Stimulated activated CD8-positive, alpha-beta memory T cell treated with anti-CD3 and anti-CD28 coated beads, Interleukin-7, amount 100 ng/mL, for 48 hours (primary cell): Measurements from ENCODE around the gene YIPF6.
A peak's percentile ranks its signal among the peaks of the same experiment; 100 is the strongest.
"Not testable (repeated sequence)": the region's sequence is repeated elsewhere in the genome, so short reads cannot be mapped to it uniquely, and the experiment has no call there.

Experiments
- DNase-seq, 2 donors: peaks; one replicate each; pipeline ENCODE4 v3.0.0-alpha.2; 2020; ENCODE audit warnings: low read depth in 1 of 2; ENCODE audit errors: extremely low read depth in 1 of 2

The YIPF6 gene

DNA sequence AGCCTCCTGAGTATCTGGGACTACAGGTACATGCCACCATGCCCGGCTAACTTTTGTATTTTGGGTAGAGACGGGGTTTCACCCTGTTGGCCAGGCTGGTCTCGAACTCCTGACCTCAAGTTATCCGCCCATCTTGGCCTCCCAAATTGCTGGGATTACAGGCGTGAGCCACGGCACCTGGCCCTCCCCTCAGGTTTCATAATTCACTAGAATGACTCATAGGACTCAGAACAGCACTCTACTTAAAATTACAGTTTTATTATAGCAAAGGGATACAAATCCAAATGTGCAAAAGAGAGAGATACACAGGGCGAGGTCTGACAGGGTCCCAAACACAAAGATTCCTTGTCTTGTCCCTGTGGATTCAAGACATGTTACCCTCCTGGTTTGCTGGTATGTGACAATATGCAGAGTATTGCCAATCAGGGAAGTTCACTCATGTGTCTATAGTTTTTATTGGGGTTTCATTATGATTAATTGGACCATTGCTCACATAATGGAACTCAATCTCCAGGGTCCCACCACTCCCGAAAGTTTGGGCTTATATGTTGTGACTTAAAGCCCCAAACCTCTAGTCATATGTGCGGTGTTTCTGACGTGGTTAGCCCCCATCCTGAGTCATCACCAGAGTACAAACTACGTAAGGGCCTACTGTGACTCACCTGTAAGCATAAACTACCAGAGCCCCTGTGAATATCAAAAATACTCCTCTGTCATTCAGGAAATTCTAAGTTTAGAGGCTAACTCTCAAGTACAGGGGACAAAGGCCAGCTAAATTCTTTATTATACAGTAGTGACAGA is 5.2 kb downstream of the YIPF6 start:
- peak; percentile 29 to 68 for DNase-seq

DNA sequence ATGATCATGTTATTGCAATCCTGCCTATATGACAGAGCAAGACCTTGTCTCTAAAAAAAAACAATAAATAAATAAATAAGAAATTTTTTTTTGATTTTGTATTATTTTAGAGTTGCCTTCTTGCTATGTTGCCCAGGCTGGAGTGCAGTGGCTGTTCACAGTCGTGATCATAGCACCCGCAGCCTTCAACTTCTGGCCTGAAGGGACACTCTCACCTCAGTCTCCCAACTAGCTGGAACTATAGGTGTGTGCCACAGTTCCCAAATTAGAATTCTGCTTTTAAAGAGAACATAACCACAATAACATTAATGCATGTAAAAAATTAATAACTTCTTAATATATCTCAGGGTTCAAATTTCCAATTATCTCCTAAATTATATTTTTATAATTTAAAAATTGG is 7.8 kb downstream of the YIPF6 start:
- no peak for DNase-seq

DNA sequence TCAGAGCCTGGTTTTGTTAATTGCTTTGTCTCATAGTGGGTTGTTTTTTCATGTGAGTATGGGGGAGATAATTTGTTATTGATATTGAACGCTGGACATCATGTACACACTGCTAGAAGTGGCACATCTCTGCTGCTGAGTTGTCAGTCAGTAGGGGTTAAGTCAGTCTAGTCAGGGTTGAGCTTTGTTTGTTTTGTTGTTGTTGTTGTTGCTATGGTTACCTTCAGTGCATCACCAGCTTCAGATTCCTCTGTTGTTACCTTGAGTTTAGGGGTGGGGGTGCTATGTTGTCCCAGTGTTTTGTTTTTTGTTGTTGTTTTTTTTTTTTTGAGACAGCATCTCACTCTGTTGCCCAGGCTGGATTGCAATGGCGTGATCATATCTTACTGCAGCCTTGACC is 9.9 kb downstream of the YIPF6 start:
- no peak for DNase-seq

DNA sequence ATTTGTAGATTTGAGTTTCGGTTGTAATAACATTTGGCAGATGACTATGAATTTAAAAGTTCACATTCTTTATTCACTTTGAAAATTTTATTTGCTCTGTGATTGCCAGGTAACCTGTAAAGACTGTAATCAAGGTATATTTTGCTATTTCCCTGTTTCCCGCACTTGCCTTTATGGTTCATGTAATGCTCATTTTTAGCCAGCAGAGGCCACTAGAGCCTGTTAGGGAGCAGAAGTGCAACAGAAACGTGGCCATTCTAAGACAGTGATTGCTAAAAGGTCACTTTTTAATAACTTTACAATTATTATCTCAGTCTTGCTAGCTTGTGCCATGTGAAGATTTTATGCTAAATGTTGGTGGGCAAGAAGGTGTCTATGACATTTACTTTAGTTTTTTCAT is 12.4 kb downstream of the YIPF6 start:
- no peak for DNase-seq

DNA sequence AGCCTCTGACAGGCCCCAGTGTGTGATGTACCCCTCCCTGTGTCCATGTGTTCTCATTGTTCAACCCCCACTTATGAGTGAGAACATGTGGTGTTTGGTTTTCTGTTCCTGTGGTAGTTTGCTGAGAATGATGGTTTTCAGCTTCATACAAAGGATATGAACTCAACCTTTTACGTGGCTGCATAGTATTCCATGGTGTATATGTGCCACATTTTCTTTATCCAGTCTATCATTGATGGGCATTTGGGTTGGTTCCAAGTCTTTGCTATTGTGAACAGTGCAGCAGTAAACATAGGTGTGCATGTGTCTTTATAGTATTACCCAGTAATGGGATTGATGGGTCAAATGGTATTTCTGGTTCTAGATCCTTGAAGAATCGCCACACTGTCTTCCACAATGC is 25.8 kb downstream of the YIPF6 start:
- not testable (repeated sequence) for DNase-seq

DNA sequence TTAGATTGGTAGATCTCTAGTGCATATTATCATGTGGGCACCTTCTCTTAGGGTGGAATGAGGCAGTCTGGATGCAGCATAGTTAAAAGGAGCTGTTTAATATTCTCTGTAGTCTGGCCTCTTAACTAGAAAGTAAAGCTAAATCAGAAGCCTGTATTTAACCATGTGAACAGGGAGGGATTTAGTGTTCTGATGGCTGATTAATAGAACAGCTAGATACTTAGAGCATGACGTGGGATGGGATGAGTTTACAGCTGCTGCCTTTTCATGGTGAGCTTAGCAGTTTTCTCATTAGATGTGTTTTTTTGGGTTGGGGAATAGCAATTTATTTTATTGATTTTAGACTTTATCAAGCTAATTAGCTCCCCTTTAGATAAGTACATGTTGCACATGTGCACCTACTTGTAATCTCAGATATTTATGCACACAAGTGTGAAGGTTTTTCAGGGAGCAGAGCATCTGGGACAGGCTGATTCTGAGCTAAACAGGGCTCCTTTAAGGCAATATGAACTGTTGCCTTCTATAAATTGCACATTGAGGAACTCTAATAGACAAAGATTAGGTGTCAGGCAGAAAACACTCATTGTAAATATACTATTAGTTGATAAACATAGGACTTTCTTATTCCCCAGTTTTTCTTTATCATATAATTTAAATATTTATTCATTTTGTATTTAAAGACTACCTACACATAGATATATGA is 34.1 kb downstream of the YIPF6 start:
- DNase-seq = no peak

DNA sequence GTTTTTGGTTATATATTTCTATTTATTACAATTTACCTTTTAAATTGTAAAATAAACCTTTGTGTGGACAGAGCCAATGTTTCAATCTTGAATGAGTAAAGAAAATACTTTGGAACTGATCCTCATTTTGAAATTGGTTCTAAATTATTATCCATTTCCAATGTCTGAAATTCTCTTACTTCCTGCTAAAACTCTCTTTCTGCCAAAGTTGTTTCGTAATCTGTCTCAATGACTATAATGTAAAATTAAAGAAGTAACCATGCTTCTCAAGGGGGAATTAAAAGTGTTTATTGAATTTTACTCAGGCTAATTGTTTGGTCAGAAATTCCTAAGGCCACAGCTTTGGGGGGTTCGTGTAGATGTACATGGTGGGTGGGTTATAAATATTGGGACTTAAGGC is 34.8 kb downstream of the YIPF6 start:
- no peak for DNase-seq

DNA sequence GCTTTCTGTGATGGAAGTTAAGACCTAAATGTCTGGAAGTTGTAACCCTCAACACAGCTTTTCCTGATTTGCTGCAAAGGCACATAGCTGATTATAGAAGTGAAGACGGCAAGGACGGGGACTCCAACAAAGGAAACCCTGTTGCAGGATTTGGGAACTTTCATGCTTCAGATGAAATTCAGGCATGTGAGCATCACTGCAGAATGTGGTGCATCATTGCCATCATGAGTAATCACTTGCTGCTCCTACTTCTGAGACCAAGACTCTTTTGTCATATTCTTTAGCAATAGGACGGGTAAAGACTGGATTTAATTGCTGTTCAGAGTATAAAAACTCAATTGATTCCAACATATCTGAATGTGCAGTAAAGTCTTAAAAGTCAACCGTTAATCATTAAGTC is 35.8 kb downstream of the YIPF6 start:
- DNase-seq = no peak

DNA sequence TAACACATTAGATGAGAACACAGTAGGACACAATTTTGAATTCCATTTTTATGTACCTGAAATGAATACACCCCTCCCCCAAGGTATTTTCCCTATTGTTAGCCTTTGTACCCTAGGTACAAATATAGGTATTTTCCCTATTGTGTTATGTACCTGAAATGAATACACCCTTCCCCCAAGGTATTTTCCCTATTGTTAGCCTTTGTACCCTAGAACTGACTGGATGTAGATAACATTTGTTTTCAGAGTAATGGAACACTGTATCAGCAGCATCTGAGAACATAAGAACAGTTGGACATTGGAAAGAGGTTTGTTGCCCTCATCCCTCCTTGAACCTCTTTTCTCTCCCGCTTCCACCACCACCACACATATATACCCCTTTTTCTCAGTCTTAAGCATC is 37.6 kb downstream of the YIPF6 start:
- no peak for DNase-seq

DNA sequence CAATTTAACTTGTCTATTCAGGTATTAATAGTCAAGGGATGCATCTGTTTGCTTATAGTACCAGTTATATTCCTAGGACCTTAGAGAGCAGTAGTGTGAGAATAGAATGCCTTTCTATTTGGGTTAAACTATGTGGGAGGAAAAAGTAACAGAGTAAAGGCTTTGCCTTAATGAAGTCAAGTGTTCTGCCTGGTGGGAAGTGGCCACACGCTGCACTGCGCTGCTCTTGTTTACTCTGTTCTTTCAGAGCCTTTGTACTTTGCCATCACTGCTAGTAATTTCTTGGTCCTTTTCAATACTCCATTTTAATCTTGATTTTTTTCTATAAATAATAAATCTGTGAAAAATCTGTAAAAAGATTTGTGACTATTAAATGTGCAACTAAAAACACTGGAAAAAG is 38.0 kb downstream of the YIPF6 start:
- no peak for DNase-seq

DNA sequence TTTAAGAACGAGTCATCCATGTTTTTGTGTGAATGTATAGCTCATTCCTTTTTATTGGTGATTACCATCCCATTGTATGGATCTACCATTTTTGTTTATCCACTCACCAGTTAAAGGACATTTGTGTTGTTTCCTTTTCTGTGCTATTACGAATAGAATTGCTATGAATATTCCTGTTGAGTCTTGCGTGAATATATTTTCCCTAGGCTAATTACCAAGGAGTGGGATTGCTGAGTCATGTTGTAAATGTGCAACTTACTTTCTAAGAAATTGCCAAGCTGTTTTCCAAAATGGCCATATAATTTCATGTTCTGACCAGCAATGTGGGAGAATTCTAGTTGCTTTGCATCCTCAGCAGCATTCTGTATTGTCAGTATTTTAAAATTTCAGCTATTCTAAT is 51.3 kb downstream of the YIPF6 start:
- DNase-seq = no peak

DNA sequence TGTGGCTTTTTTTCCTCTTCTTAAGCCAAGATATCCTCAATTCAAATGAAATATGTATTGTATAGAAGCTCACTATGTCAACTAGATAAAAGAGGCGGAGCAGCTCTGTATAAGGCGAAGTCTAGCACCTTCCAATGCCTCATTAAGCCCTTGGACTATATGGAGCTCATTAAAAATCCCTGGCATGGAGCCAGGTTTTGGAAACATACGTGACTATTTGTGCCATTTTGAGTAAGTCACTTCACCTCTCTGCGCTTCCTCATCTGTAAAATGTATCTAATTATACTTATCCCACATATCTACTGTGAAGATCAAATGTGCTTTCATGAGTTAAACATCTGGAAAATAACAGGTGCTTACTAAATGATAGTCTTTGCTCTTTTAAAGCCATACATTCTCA is 57.2 kb downstream of the YIPF6 start:
- DNase-seq = no peak

DNA sequence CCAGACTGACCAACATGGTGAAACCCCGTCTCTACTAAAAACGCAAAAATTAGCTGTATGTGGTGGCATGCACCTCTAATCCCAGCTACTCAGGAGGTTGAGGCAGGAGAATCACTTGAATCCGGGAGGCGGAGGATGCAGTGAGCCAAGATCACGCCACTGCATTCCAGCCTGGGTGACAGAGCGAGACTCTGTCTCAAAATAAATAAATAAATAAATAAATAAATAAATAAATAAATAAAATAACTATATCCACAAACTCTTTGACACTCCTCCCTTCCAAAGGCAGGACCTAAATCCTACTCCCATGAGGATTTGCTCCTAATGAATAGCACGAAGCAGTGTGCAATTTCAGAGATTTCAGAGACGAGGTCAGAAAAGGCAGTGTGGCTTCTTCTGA is 58.3 kb downstream of the YIPF6 start:
- DNase-seq = not testable (repeated sequence)

DNA sequence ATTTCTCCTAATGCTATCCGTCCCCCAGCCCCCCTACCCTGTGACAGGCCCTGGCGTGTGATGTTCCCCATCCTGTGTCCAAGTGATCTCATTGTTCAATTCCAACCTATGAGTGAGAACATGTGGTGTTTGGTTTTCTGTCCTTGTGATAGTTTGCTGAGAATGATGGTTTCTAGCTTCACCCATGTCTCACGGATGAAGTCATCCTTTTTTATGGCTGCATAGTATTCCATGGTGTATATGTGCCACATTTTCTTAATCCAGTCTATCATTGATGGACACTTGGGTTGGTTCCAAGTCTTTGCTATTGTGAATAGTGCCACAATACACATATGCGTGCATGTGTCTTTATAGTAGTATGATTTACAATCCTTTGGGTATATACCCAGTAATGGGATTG is 61.1 kb downstream of the YIPF6 start:
- DNase-seq = not testable (repeated sequence)

DNA sequence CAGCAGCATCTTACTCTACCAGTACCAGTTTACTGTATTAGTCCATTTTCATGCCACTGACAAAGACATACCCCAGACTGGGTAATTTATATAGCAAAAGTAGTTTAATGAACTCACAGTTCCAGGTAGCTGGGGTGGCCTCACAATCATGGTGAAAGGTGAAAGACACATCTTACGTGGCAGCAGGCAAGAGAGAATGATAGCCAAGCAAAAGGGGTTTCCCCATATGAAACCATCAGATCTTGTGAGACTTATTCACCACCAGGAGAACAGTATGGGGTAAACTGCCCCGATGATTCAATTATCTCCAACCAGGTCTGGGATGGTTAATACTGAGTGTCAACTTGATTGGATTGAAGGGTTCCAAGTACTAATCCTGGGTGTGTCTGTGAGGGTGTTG is 69.3 kb downstream of the YIPF6 start:
- no peak for DNase-seq

DNA sequence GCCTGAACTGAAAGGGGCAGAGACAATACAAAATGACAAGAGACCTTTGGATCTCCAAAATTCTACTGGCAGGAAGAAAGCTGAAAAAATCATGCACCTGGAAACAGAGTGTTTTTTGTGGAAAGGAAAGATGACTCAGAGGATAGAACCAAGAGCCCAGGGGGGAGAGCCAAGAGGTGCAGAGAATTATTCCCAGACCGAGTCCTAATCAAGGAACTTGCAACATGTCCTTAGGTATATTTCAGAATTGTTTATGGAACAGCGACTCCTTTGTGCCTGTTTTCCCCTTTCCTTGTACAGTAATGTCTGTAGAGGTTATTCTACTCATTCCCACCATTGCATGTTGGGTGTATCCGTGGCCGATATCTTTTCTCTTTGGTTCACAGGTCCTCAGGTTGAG is 71.7 kb downstream of the YIPF6 start:
- DNase-seq = no peak

DNA sequence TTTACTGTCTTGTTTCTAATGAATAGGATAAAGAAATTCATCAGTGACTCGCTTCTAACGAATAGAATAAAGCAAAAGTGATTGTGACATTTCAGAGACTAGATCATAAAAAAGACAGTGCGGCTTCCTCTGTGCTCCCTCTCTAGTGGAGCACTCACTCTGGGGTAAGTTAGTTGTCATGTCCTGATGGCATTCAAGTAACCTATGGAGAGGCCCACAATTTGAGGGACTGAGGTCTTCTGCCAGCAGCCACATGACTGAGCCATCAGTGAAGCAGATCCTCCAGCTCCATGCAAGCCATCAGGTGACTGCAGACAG is 72.4 kb downstream of the YIPF6 start:
- no peak for DNase-seq

DNA sequence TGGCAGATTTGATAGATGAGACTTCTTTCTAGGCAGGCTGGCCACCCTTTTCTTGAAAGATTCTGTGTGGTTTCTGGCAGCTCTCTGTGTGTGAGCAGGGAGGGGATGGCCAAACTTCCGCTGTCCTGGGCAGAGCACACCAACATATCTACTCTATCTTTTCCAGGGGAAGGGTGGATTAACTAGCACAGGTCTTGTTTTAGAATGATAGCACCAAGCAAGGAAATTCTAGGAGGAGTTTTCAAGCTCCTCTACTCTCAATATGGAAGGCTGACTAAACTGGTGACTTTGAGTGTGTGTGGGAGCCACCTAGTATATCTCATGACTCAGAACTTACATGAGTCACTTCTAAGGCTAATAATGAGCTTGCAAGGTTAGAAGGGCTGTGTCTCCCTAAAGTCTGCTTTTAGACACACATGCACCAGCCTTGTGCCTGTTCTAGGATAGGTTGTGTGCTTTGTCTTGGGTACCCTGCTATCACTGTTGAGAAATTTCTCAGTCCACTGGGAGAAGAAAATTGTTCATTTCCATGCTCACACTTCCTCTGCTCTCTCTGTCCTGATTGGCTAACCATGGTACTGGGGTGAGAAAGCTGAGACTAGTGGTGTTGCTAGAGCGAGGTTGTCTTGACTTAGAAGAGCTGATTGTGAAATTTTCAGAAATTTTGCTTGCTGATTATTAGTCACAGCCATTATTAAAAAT is 72.9 kb downstream of the YIPF6 start:
- no peak for DNase-seq

DNA sequence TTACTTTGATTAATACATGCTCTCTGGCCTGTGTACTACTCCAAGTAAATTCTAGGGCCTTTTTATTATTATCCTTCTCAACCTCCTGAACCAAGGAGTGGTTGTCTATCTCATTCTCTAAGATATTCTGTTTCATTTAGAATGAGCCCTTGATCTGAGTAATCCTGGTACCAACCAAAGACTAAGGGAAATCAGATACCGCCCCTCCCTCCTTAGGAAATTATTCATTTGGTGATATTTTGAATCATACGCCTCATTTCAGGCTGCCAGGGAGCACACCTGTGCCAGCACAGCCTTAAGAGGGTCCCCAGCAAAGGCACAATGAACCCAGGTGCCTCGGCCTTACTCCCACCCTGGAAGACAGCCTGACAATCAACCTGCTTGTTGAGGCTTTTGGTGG is 75.4 kb downstream of the YIPF6 start:
- no peak for DNase-seq

DNA sequence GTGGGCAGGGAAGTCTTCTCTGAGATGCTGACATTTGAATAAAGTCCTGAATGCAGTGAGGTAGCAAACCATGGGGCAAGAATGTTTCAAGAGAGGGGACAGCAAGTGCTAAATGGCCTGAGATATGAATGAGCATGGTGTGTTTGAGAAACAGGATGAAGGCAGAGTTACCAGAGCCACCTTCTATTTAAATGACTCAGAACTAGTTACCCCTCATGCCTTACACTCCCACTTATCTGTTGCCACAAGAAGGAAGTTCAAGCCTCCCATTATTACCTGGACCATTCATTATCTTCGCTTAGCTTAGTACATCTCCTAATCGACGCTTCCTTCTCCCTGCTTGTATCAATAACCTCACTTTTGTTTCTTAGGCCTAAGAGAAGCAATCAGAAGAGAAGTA is 81.0 kb downstream of the YIPF6 start:
- no peak for DNase-seq

DNA sequence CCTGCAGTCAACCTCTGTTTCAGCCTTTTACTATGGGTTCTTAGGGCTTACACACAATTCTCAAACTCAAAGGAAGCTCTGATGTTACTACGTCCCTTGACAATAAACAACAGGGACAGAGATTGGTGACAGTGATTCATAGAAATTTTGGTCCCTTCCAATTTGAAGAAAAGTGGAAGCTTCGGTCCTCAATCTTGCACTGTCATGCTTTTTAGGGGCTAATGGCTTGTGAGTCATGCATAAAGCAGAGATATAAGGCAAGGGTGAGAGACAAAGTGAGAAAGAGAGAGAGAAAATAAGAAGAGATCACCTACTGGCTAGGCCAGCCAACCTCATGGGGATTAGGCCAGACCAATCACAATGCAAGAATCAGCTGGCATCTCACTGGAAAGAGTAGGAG is 85.4 kb downstream of the YIPF6 start:
- DNase-seq = no peak
